HepG2 (cell line): Measurements from ENCODE around the gene CAPG. TPM values are rescaled to one million over a fixed set of nuclear protein-coding genes. Genes with fewer than 3 reads are reported as not detected.
A peak's percentile ranks its signal among the peaks of the same experiment; 100 is the strongest.

Source experiments
- ATRX ChIP-seq: sonication (generic); formaldehyde crosslinking; IDR thresholded peaks from 2 replicates; pipeline ENCODE4 v1.4.0; 2020; ENCODE audit warnings: missing genetic modification reagents, borderline replicate concordance
- CEBPG ChIP-seq: IDR thresholded peaks from 2 replicates; pipeline ENCODE4 v1.6.1; 2016
- EP300 ChIP-seq, 3 experiments: sonication (generic) in 1 of 3; formaldehyde crosslinking in 1 of 3; IDR thresholded peaks; 2 replicates each; pipeline versions ENCODE4 v1.5.1 to v1.6.1; 2011 to 2020; ENCODE audit warnings: low read depth in 2 of 3, low read length in 2 of 3, borderline replicate concordance in 1 of 3, improper control_type of control experiment in 1 of 3, mild to moderate bottlenecking in 1 of 3, missing genetic modification reagents in 1 of 3, moderate library complexity in 1 of 3
- IKZF5 ChIP-seq: IDR thresholded peaks from 2 replicates; pipeline ENCODE4 v1.6.1; 2018; ENCODE audit warnings: missing genetic modification reagents, mild to moderate bottlenecking, missing compliant biosample characterization
- KLF13 ChIP-seq: sonication (generic); formaldehyde crosslinking; IDR thresholded peaks from 2 replicates; pipeline ENCODE4 v1.4.0; 2020; ENCODE audit warnings: mild to moderate bottlenecking, missing genetic modification reagents
- MYPOP ChIP-seq: sonication (generic); formaldehyde crosslinking; IDR thresholded peaks from 2 replicates; pipeline ENCODE4 v1.8.1; 2023; ENCODE audit warnings: mild to moderate bottlenecking, moderate library complexity, missing genetic modification reagents
- NFIC ChIP-seq: IDR thresholded peaks from 2 replicates; pipeline ENCODE4 v1.6.1; 2012; ENCODE audit warnings: mild to moderate bottlenecking, low read length, inconsistent platforms
- PAF1 ChIP-seq: IDR thresholded peaks from 2 replicates; pipeline ENCODE4 v1.6.1; 2016; ENCODE audit warnings: missing genetic modification reagents, missing compliant biosample characterization
- PRDM4 ChIP-seq: sonication (generic); formaldehyde crosslinking; IDR thresholded peaks from 2 replicates; pipeline ENCODE4 v1.9.0; 2021; ENCODE audit warnings: missing genetic modification reagents, borderline replicate concordance
- TFAP4 ChIP-seq: sonication (generic); IDR thresholded peaks from 2 replicates; pipeline ENCODE4 v1.6.1; 2016; ENCODE audit warnings: low read depth, borderline replicate concordance
- ZFP36L1 ChIP-seq: sonication (generic); formaldehyde crosslinking; IDR thresholded peaks from 2 replicates; pipeline ENCODE4 v1.8.0; 2022; ENCODE audit warnings: mild to moderate bottlenecking, missing genetic modification reagents, moderate library complexity
- ZFP91 ChIP-seq: sonication (generic); formaldehyde crosslinking; IDR thresholded peaks from 2 replicates; pipeline ENCODE4 v1.9.0; 2022; ENCODE audit warnings: missing genetic modification reagents, mild to moderate bottlenecking, borderline replicate concordance
- ZNF10 ChIP-seq: sonication (generic); formaldehyde crosslinking; IDR thresholded peaks from 2 replicates; pipeline ENCODE4 v1.4.0; 2020; ENCODE audit warnings: mild to moderate bottlenecking, low read depth, missing genetic modification reagents, borderline replicate concordance
- ZNF329 ChIP-seq: sonication (generic); formaldehyde crosslinking; IDR thresholded peaks from 2 replicates; pipeline ENCODE4 v1.9.0; 2021; ENCODE audit warnings: low read depth, mild to moderate bottlenecking, missing genetic modification reagents
- ZNF460 ChIP-seq: sonication (generic); formaldehyde crosslinking; IDR thresholded peaks from 2 replicates; pipeline ENCODE4 v1.5.1; 2020; ENCODE audit warnings: missing genetic modification reagents, mild to moderate bottlenecking, borderline replicate concordance
- polyA plus RNA-seq, 8 experiments: library from polyadenylated mRNA; depleted of rRNA in 3 of 8; stranded (reverse) in 7 of 8; unstranded in 1 of 8; fragments of >200 nt; fragmentation: Illumina TruSeq in 4 of 8; extraction: Trizol in 4 of 8; gene quantifications; 2 replicates each; pipeline versions ENCODE4 v1.2.1 to v1.2.3, GENCODE V29; 2011 to 2016; ENCODE audit warnings: low read depth in 4 of 8, missing spikeins in 1 of 8, mixed read lengths in 1 of 8; ENCODE audit not compliant: insufficient read depth in 1 of 8
- total RNA-seq, 5 experiments: library from RNA; depleted of rRNA; stranded (reverse); fragments of >200 nt; fragmentation: Illumina TruSeq; extraction: Trizol; gene quantifications; 2 replicates each; pipeline ENCODE4 v1.2.3, GENCODE V29; 2016; ENCODE audit warnings: low read depth in 1 of 5

The CAPG gene
- total and polyA plus RNA-seq, 2 of the 13 experiments (the other 11 are each of a cell fraction or from before 2014, with no cell fraction given): 12.7 to 18.2 TPM

GRCh38 chr2:85418132-85419008 is 8.2 kb upstream of the CAPG start, which contains the start of gene SH2D6 (continued):
- TF ChIP-seq ZNF460 (CRISPR knock-in tag) (no peak), IKZF5 (CRISPR knock-in tag) (peak; percentile 90), EP300 (IDR thresholded peaks at IDR 0.05; ENCODE audit: low read depth in 2 of 2, low read length in 2 of 2) (peak in 1 of 2 experiments; percentile 25; a peak in 3 of 4 replicates), EP300 (CRISPR knock-in tag; IDR thresholded peaks at IDR 0.05; ENCODE audit: borderline replicate concordance) (no peak), ZFP91 (CRISPR knock-in tag) (peak; percentile 72; the same call in 1 of the 2 replicates), CEBPG (peak; percentile 93), PRDM4 (CRISPR knock-in tag) (no peak; the same call in 1 of the 2 replicates), ZNF10 (no peak; the same call in 1 of the 2 replicates), NFIC (peak; percentile 69; the same call in 1 of the 2 replicates), ATRX (CRISPR knock-in tag) (peak; percentile 84; the same call in 1 of the 2 replicates), KLF13 (CRISPR knock-in tag) (no peak; the same call in 1 of the 2 replicates), ZFP36L1 (CRISPR knock-in tag) (peak; percentile 81), TFAP4 (no peak), ZNF329 (CRISPR knock-in tag) (no peak), MYPOP (CRISPR knock-in tag) (peak; percentile 99), PAF1 (CRISPR knock-in tag) (no peak)
